Measurements from ENCODE around the gene GABBR2. TPM values are rescaled to one million over a fixed set of nuclear protein-coding genes. Genes with fewer than 3 reads are reported as not detected.

Gene GABBR2
- total RNA-seq, 2 experiments from 2014 or later, result not detected

GRCh38 chr9:98356953-98357690, 351.6 kb downstream of the GABBR2 start:
- peaks cover 3% of the 10 kb centered on the region for H3K9me3 Mint-ChIP-seq
- H3K4me3 Mint-ChIP-seq, result no peak overlapping the region
- H3K27me3 Mint-ChIP-seq, result peaks cover 31% of the 10 kb centered on the region
- ATAC-seq (ENCODE audit: poor library complexity) (no peak), DNase-seq (peak in 1 of 14 experiments; percentile 1)
- Histone ChIP-seq H3K27me3 (ENCODE audit: control insufficient read depth in 1 of 2, insufficient read depth in 2 of 2, low read length in 2 of 2) (peaks cover 5 to 6% of the 10 kb centered on the region in 2 experiments), H3K4me3 (ENCODE audit: low read length) (no peak overlapping the region), H3K4me1 (ENCODE audit: insufficient read depth, low read length) (no peaks in the 10 kb centered on the region), H3K9me3 (ENCODE audit: control insufficient read depth in 1 of 2, insufficient read depth in 1 of 2, low read length in 2 of 2) (peaks cover 3 to 6% of the 10 kb centered on the region in 2 experiments), H3K36me3 (ENCODE audit: insufficient read depth, low read length) (no peaks in the 10 kb centered on the region), H3K27ac (ENCODE audit: low read depth in 1 of 2, low read length in 2 of 2) (no peak overlapping the region)
- intact Hi-C loops (cut with DNase I, micrococcal nuclease), result no loop called here
- CTCF ChIA-PET, result no interaction called here
- no peak overlapping the region for H3K27ac Mint-ChIP-seq
- no peak for TF ChIP-seq CTCF (IDR thresholded peaks at IDR 0.05)
- no peaks in the 10 kb centered on the region for H3K36me3 Mint-ChIP-seq (ENCODE audit: low read depth)
- POLR2A ChIA-PET, result no interaction called here
- no peaks in the 10 kb centered on the region for H3K4me1 Mint-ChIP-seq (ENCODE audit: low read depth)

GRCh38 chr9:98356326-98356725, 352.4 kb downstream of the GABBR2 start:
- no peak overlapping the region for H3K4me3 Mint-ChIP-seq
- no peak overlapping the region for H3K27ac Mint-ChIP-seq
- no peaks in the 10 kb centered on the region for H3K4me1 Mint-ChIP-seq (ENCODE audit: low read depth)
- CTCF ChIA-PET, result no interaction called here
- peaks cover 34% of the 10 kb centered on the region for H3K27me3 Mint-ChIP-seq
- H3K27me3 ChIP-seq (ENCODE audit: control insufficient read depth in 1 of 2, insufficient read depth in 2 of 2, low read length in 2 of 2), result peaks cover 5 to 6% of the 10 kb centered on the region in 2 experiments
- H3K27ac ChIP-seq (ENCODE audit: low read depth in 1 of 2, low read length in 2 of 2), result no peak overlapping the region
- H3K4me1 ChIP-seq (ENCODE audit: insufficient read depth, low read length), result no peaks in the 10 kb centered on the region
- intact Hi-C loops (cut with DNase I, micrococcal nuclease), result no loop called here
- no peaks in the 10 kb centered on the region for H3K36me3 Mint-ChIP-seq (ENCODE audit: low read depth)
- no peak for DNase-seq
- H3K36me3 ChIP-seq (ENCODE audit: insufficient read depth, low read length), result no peaks in the 10 kb centered on the region
- no peak for ATAC-seq (ENCODE audit: poor library complexity)
- POLR2A ChIA-PET, result no interaction called here
- H3K4me3 ChIP-seq (ENCODE audit: low read length), result no peak overlapping the region
- peaks cover 9% of the 10 kb centered on the region for H3K9me3 Mint-ChIP-seq
- TF ChIP-seq CTCF (IDR thresholded peaks at IDR 0.05), result no peak
- peaks cover 10 to 11% of the 10 kb centered on the region in 2 experiments for H3K9me3 ChIP-seq (ENCODE audit: control insufficient read depth in 1 of 2, insufficient read depth in 1 of 2, low read length in 2 of 2)

- Histone ChIP-seq H3K36me3 (ENCODE audit: insufficient read depth, low read length) (no peaks in the 10 kb centered on the region), H3K4me1 (ENCODE audit: insufficient read depth, low read length) (no peaks in the 10 kb centered on the region), H3K27ac (ENCODE audit: low read depth in 1 of 2, low read length in 2 of 2) (no peak overlapping the region), H3K4me3 (ENCODE audit: low read length) (no peak overlapping the region), H3K27me3 (ENCODE audit: control insufficient read depth in 1 of 2, insufficient read depth in 2 of 2, low read length in 2 of 2) (peaks cover 6 to 10% of the 10 kb centered on the region in 2 experiments), H3K9me3 (ENCODE audit: control insufficient read depth in 1 of 2, insufficient read depth in 1 of 2, low read length in 2 of 2) (peaks cover 11 to 14% of the 10 kb centered on the region in 2 experiments)
- DNase-seq, result no peak
- intact Hi-C loops (cut with DNase I, micrococcal nuclease), result no loop called here
- Mint-ChIP-seq H3K4me3 (no peak overlapping the region), H3K27ac (no peak overlapping the region), H3K4me1 (ENCODE audit: low read depth) (no peaks in the 10 kb centered on the region), H3K27me3 (peaks cover 59% of the 10 kb centered on the region), H3K36me3 (ENCODE audit: low read depth) (no peaks in the 10 kb centered on the region), H3K9me3 (peaks cover 15% of the 10 kb centered on the region)
- no peak for TF ChIP-seq CTCF (IDR thresholded peaks at IDR 0.05)
- ChIA-PET CTCF (no interaction called here), POLR2A (no interaction called here)
- ATAC-seq (ENCODE audit: poor library complexity), result no peak
Measured at GRCh38 chr9:98351370-98351769, 357.4 kb downstream of the GABBR2 start.

Data from CD4-positive, alpha-beta T cell (primary cell).